WTC11 (cell line): ENCODE measurements around the gene SRRM3. TPM values are rescaled to one million over a fixed set of nuclear protein-coding genes. Genes with fewer than 3 reads are reported as not detected.

Experiments used
- ATAC-seq: fragments of 200-7000 bp; cut with Tn5 transposase; 2 replicates; pipeline ENCODE4 v1.10.0; 2021; ENCODE audit warnings: mild to moderate bottlenecking, moderate library complexity
- CTCF ChIA-PET: fragments of 300-600 bp; sonication (Branson Sonifier 250); formaldehyde crosslinking; loops from one replicate; lab custom pipeline; 2021; ENCODE audit warnings: antibody characterized with exemption; lab: Charles Lee
- POLR2A ChIA-PET: fragments of 350-600 bp; sonication (Branson Sonifier 250); formaldehyde crosslinking; loops from one replicate; lab custom pipeline; 2021; ENCODE audit warnings: antibody characterized with exemption; lab: Charles Lee
- DNase-seq: peaks from one replicate; pipeline ENCODE4 v3.0.0; 2021; ENCODE audit warnings: low spot score
- H3K27ac Mint-ChIP-seq: 2 replicates; pipeline ENCODE4 v1.8.0; 2021; ENCODE audit warnings: mixed read lengths
- H3K27me3 Mint-ChIP-seq: 2 replicates; pipeline ENCODE4 v1.8.0; 2021; ENCODE audit warnings: low read depth, mild to moderate bottlenecking, moderate library complexity, mixed read lengths
- H3K36me3 Mint-ChIP-seq: 2 replicates; pipeline ENCODE4 v1.8.0; 2021; ENCODE audit warnings: mixed read lengths
- H3K4me1 Mint-ChIP-seq: 2 replicates; pipeline ENCODE4 v1.8.0; 2022; ENCODE audit warnings: mixed read lengths
- H3K4me3 Mint-ChIP-seq: 2 replicates; pipeline ENCODE4 v1.8.0; 2021; ENCODE audit warnings: mild to moderate bottlenecking, moderate library complexity, mixed read lengths
- H3K9me3 Mint-ChIP-seq: 2 replicates; pipeline ENCODE4 v1.8.0; 2021; ENCODE audit warnings: mixed read lengths
- CREM ChIP-seq: sonication (generic); formaldehyde crosslinking; IDR thresholded peaks from 2 replicates; pipeline ENCODE4 v1.8.1; 2022; ENCODE audit warnings: mild to moderate bottlenecking, missing genetic modification reagents, moderate library complexity
- EMX1 ChIP-seq: fragments of 250-450 bp; sonication (Bioruptor Pico); IDR thresholded peaks from 2 replicates; pipeline ENCODE4 v1.8.0; 2021; ENCODE audit warnings: mild to moderate bottlenecking
- FOXP1 ChIP-seq: sonication (generic); formaldehyde crosslinking; IDR thresholded peaks from 2 replicates; pipeline ENCODE4 v1.8.0; 2022; ENCODE audit warnings: missing genetic modification reagents, mild to moderate bottlenecking, moderate library complexity, borderline replicate concordance
- GABPB1 ChIP-seq: sonication (generic); formaldehyde crosslinking; IDR thresholded peaks from 2 replicates; pipeline ENCODE4 v1.8.1; 2023; ENCODE audit warnings: mild to moderate bottlenecking, missing genetic modification reagents
- JUN ChIP-seq: sonication (generic); formaldehyde crosslinking; IDR thresholded peaks from 2 replicates; pipeline ENCODE4 v1.8.0; 2023; ENCODE audit warnings: mild to moderate bottlenecking, missing genetic modification reagents
- KAT7 ChIP-seq: sonication (generic); formaldehyde crosslinking; IDR thresholded peaks from 2 replicates; pipeline ENCODE4 v1.8.1; 2023; ENCODE audit warnings: missing genetic modification reagents, mild to moderate bottlenecking, borderline replicate concordance
- NR3C1 ChIP-seq: sonication (generic); formaldehyde crosslinking; conservative IDR thresholded peaks from 2 replicates; pipeline ENCODE4 v1.8.1; 2023; ENCODE audit warnings: low read depth, mild to moderate bottlenecking, missing genetic modification reagents
- RORB ChIP-seq: fragments of 250-450 bp; sonication (Bioruptor Pico); IDR thresholded peaks from 2 replicates; pipeline ENCODE4 v1.9.0; 2021; ENCODE audit warnings: mild to moderate bottlenecking
- SMAD3 ChIP-seq: sonication (generic); formaldehyde crosslinking; IDR thresholded peaks from 2 replicates; pipeline ENCODE4 v1.8.0; 2022; ENCODE audit warnings: missing genetic modification reagents, mild to moderate bottlenecking, borderline replicate concordance
- TEAD1 ChIP-seq: sonication (generic); formaldehyde crosslinking; IDR thresholded peaks from 2 replicates; pipeline ENCODE4 v1.8.0; 2022; ENCODE audit warnings: mild to moderate bottlenecking, missing genetic modification reagents
- TEAD4 ChIP-seq: sonication (generic); formaldehyde crosslinking; IDR thresholded peaks from 2 replicates; pipeline ENCODE4 v1.8.0; 2022; ENCODE audit warnings: mild to moderate bottlenecking, missing genetic modification reagents
- ZNF232 ChIP-seq: sonication (generic); formaldehyde crosslinking; IDR thresholded peaks from 2 replicates; pipeline ENCODE4 v1.8.0; 2022; ENCODE audit warnings: mild to moderate bottlenecking, missing genetic modification reagents
- ZNF317 ChIP-seq: sonication (generic); formaldehyde crosslinking; IDR thresholded peaks from 2 replicates; pipeline ENCODE4 v1.8.1; 2023; ENCODE audit warnings: low read depth, mild to moderate bottlenecking, moderate library complexity, missing genetic modification reagents, borderline replicate concordance
- total RNA-seq: library from RNA; stranded (reverse); gene quantifications from 3 replicates; pipeline ENCODE4 v1.2.3, GENCODE V29; 2021
- TF ChIP-seq, protein P1 (sequence below): sonication (generic); formaldehyde crosslinking; IDR thresholded peaks from 2 replicates; pipeline ENCODE4 v1.8.1; 2023; ENCODE audit warnings: mild to moderate bottlenecking, missing genetic modification reagents, moderate library complexity
- TF ChIP-seq, protein P2 (sequence below): fragments of 250-450 bp; sonication (Bioruptor Pico); IDR thresholded peaks from 2 replicates; pipeline ENCODE4 v1.9.0; 2021; ENCODE audit warnings: mild to moderate bottlenecking
- TF ChIP-seq, protein P3 (sequence below): sonication (generic); formaldehyde crosslinking; IDR thresholded peaks from 2 replicates; pipeline ENCODE4 v1.8.1; 2023; ENCODE audit warnings: mild to moderate bottlenecking, moderate library complexity, missing genetic modification reagents
- TF ChIP-seq, protein P4 (sequence below): fragments of 250-450 bp; sonication (Bioruptor Pico); IDR thresholded peaks from 2 replicates; pipeline ENCODE4 v1.9.0; 2021; ENCODE audit warnings: mild to moderate bottlenecking, borderline replicate concordance
- TF ChIP-seq, protein P5 (sequence below): fragments of 200-600 bp; IDR thresholded peaks from 2 replicates; pipeline ENCODE4 v1.8.0; 2022; ENCODE audit warnings: antibody characterized with exemption
- TF ChIP-seq, protein P6 (sequence below): sonication (generic); formaldehyde crosslinking; IDR thresholded peaks from 2 replicates; pipeline ENCODE4 v1.8.0; 2023; ENCODE audit warnings: mild to moderate bottlenecking, missing genetic modification reagents
- TF ChIP-seq, protein P7 (sequence below): sonication (generic); formaldehyde crosslinking; IDR thresholded peaks from 2 replicates; pipeline ENCODE4 v1.8.0; 2023; ENCODE audit warnings: missing genetic modification reagents

SRRM3 gene
- total RNA-seq, 1 experiment from 2014 or later = 17.7 TPM

DNA sequence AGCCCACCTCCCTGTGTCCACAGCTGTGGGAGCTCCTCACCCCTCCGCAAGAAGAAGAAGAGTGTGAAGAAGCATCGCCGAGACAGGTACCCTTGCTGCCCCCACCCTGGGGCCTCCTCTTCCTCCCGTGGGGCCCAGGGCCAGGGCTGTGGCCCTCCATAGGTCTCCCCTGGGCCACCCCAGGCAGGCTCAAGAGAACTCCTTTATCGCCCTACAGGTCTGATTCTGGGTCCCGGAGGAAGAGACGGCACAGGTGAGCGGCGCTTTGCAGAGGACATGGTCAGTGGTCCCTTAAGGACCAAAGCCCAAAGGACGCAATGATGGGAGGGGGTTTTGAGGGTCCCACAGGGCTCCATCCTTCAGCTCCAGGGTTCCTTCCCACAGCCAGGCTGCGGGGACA lies 59.6 kb downstream of the SRRM3 start (continued):
- TF ChIP-seq, protein P1, sequence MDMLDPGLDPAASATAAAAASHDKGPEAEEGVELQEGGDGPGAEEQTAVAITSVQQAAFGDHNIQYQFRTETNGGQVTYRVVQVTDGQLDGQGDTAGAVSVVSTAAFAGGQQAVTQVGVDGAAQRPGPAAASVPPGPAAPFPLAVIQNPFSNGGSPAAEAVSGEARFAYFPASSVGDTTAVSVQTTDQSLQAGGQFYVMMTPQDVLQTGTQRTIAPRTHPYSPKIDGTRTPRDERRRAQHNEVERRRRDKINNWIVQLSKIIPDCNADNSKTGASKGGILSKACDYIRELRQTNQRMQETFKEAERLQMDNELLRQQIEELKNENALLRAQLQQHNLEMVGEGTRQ = no peak
- no peak for TF ChIP-seq RORB (CRISPR knock-in tag)
- no peak for TF ChIP-seq ZNF232
- no peak for TF ChIP-seq GABPB1 (CRISPR knock-in tag)
- no peak for TF ChIP-seq SMAD3
- no peak for TF ChIP-seq ZNF317 (CRISPR knock-in tag)
- TF ChIP-seq, protein P2, sequence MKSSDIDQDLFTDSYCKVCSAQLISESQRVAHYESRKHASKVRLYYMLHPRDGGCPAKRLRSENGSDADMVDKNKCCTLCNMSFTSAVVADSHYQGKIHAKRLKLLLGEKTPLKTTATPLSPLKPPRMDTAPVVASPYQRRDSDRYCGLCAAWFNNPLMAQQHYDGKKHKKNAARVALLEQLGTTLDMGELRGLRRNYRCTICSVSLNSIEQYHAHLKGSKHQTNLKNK (CRISPR knock-in tag) = no peak
- no peak for TF ChIP-seq FOXP1
- TF ChIP-seq NR3C1 = no peak
- TF ChIP-seq CREM (CRISPR knock-in tag) = no peak
- TF ChIP-seq KAT7 (CRISPR knock-in tag) = no peak
- no peak for TF ChIP-seq TEAD1 (CRISPR knock-in tag)

DNA sequence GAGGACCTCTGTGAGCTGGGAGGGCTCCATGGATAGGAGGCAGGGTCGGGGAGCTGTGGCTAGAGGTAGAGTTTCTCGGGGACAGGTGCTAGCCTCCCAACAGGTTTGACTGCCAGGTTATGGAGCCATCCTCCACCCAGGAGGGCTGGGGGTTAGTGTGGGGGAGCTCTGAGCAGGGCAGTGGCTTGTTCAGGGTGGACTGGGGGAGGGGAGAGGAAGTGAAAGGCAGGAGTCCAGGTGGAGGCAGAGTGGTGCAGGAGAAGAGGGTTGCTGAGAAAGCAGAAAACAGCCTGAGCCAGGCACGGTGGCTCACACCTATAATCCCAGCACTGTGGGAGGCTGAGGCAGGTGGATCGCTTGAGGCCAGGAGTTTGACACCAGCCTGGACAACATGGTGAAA lies 60.2 kb downstream of the SRRM3 start:
- peak overlapping the region; percentile 22 for H3K27ac Mint-ChIP-seq
- TF ChIP-seq, protein P3, sequence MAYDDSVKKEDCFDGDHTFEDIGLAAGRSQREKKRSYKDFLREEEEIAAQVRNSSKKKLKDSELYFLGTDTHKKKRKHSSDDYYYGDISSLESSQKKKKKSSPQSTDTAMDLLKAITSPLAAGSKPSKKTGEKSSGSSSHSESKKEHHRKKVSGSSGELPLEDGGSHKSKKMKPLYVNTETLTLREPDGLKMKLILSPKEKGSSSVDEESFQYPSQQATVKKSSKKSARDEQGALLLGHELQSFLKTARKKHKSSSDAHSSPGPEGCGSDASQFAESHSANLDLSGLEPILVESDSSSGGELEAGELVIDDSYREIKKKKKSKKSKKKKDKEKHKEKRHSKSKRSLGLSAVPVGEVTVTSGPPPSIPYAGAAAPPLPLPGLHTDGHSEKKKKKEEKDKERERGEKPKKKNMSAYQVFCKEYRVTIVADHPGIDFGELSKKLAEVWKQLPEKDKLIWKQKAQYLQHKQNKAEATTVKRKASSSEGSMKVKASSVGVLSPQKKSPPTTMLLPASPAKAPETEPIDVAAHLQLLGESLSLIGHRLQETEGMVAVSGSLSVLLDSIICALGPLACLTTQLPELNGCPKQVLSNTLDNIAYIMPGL (CRISPR knock-in tag) = 0 out of 2 replicates have a peak, but pooled peaks have one; percentile 47
- no peak for TF ChIP-seq JUN (CRISPR knock-in tag)
- POLR2A ChIA-PET = interaction anchor here (1.7 to 2.3 kb wide), 2 partner anchors 83 to 95 kb away, joined by 5 to 14 read pairs; no protein-coding TSS in a partner anchor
- no peak overlapping the region for H3K4me3 Mint-ChIP-seq
- H3K4me1 Mint-ChIP-seq = peaks cover 33% of the 10 kb centered on the region
- no peaks in the 10 kb centered on the region for H3K9me3 Mint-ChIP-seq
- CTCF ChIA-PET = interaction anchor here (0.7 to 6.0 kb wide), 18 partner anchors 8 to 471 kb away, joined by 3 to 103 read pairs (median 20); partner anchors contain the start of gene SRRM3
- DNase-seq (no peak), ATAC-seq (no peak)
- H3K36me3 Mint-ChIP-seq = peaks cover 5% of the 10 kb centered on the region
- H3K27me3 Mint-ChIP-seq = no peaks in the 10 kb centered on the region; the same call in 1 of the 2 replicates

DNA sequence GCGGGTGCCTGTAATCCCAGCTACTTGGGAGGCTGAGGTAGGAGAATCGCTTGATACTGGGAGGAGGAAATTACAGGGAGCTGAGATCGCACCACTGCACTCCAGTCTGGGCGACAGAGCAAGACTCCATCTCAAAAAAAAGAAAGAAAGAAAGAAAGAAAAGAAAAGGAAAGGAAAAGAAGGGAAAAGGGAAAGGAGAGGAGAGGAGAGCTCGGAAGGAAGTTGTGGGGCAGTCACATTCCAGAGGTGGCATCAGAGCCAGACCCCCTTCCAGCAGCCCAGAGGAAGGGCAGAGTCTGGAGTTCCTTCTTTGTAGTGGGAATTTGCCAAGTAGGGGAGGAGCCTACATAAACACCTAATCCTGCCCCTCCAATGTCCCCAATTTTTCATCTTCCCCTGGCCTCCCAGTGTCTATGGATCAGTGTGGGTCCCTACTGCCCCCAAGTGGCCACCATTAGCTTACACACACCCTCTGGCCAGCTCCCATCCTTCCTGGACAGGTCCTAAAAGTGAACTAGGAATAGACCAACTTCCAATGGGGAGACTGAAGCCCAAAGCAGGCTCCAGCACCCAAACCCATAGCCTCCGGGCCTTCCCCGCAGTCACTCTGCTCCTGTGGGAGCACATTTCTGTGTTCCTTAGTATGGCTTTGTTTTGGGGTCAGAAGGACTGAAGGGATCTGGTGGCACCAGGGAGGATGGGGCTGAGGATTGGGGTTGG lies 61.1 kb downstream of the SRRM3 start:
- peak; percentile 50 for ATAC-seq
- H3K9me3 Mint-ChIP-seq = no peaks in the 10 kb centered on the region
- no peak overlapping the region for H3K4me3 Mint-ChIP-seq
- ChIA-PET POLR2A (interaction anchor here (0.6 to 1.7 kb wide), 7 partner anchors 30 to 1605 kb away, joined by 3 to 8 read pairs (median 4); partner anchors contain the start of gene GTF2I), CTCF (interaction anchor here (0.6 to 6.0 kb wide), 38 partner anchors 7 to 400 kb away, joined by 3 to 103 read pairs (median 6); partner anchors contain the start of genes MDH2, SRRM3 and STYXL1)
- no peaks in the 10 kb centered on the region; the same call in 1 of the 2 replicates for H3K36me3 Mint-ChIP-seq
- DNase-seq = peak; percentile 82
- H3K4me1 Mint-ChIP-seq = peaks cover 32% of the 10 kb centered on the region
- peak overlapping the region; percentile 79; the same call in 1 of the 2 replicates for H3K27ac Mint-ChIP-seq
- TF ChIP-seq EMX1 (CRISPR knock-in tag) = no peak
- TF ChIP-seq, protein P4, sequence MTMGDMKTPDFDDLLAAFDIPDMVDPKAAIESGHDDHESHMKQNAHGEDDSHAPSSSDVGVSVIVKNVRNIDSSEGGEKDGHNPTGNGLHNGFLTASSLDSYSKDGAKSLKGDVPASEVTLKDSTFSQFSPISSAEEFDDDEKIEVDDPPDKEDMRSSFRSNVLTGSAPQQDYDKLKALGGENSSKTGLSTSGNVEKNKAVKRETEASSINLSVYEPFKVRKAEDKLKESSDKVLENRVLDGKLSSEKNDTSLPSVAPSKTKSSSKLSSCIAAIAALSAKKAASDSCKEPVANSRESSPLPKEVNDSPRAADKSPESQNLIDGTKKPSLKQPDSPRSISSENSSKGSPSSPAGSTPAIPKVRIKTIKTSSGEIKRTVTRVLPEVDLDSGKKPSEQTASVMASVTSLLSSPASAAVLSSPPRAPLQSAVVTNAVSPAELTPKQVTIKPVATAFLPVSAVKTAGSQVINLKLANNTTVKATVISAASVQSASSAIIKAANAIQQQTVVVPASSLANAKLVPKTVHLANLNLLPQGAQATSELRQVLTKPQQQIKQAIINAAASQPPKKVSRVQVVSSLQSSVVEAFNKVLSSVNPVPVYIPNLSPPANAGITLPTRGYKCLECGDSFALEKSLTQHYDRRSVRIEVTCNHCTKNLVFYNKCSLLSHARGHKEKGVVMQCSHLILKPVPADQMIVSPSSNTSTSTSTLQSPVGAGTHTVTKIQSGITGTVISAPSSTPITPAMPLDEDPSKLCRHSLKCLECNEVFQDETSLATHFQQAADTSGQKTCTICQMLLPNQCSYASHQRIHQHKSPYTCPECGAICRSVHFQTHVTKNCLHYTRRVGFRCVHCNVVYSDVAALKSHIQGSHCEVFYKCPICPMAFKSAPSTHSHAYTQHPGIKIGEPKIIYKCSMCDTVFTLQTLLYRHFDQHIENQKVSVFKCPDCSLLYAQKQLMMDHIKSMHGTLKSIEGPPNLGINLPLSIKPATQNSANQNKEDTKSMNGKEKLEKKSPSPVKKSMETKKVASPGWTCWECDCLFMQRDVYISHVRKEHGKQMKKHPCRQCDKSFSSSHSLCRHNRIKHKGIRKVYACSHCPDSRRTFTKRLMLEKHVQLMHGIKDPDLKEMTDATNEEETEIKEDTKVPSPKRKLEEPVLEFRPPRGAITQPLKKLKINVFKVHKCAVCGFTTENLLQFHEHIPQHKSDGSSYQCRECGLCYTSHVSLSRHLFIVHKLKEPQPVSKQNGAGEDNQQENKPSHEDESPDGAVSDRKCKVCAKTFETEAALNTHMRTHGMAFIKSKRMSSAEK (CRISPR knock-in tag) = no peak
- TF ChIP-seq TEAD4 (CRISPR knock-in tag) = no peak
- 0 out of 2 replicates have a peak, but pooled peaks have one; percentile 58 for TF ChIP-seq ZNF232
- TF ChIP-seq, protein P5, sequence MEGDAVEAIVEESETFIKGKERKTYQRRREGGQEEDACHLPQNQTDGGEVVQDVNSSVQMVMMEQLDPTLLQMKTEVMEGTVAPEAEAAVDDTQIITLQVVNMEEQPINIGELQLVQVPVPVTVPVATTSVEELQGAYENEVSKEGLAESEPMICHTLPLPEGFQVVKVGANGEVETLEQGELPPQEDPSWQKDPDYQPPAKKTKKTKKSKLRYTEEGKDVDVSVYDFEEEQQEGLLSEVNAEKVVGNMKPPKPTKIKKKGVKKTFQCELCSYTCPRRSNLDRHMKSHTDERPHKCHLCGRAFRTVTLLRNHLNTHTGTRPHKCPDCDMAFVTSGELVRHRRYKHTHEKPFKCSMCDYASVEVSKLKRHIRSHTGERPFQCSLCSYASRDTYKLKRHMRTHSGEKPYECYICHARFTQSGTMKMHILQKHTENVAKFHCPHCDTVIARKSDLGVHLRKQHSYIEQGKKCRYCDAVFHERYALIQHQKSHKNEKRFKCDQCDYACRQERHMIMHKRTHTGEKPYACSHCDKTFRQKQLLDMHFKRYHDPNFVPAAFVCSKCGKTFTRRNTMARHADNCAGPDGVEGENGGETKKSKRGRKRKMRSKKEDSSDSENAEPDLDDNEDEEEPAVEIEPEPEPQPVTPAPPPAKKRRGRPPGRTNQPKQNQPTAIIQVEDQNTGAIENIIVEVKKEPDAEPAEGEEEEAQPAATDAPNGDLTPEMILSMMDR = peak; percentile 77
- TF ChIP-seq, protein P6, sequence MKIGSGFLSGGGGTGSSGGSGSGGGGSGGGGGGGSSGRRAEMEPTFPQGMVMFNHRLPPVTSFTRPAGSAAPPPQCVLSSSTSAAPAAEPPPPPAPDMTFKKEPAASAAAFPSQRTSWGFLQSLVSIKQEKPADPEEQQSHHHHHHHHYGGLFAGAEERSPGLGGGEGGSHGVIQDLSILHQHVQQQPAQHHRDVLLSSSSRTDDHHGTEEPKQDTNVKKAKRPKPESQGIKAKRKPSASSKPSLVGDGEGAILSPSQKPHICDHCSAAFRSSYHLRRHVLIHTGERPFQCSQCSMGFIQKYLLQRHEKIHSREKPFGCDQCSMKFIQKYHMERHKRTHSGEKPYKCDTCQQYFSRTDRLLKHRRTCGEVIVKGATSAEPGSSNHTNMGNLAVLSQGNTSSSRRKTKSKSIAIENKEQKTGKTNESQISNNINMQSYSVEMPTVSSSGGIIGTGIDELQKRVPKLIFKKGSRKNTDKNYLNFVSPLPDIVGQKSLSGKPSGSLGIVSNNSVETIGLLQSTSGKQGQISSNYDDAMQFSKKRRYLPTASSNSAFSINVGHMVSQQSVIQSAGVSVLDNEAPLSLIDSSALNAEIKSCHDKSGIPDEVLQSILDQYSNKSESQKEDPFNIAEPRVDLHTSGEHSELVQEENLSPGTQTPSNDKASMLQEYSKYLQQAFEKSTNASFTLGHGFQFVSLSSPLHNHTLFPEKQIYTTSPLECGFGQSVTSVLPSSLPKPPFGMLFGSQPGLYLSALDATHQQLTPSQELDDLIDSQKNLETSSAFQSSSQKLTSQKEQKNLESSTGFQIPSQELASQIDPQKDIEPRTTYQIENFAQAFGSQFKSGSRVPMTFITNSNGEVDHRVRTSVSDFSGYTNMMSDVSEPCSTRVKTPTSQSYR (CRISPR knock-in tag) = no peak
- TF ChIP-seq, protein P7, sequence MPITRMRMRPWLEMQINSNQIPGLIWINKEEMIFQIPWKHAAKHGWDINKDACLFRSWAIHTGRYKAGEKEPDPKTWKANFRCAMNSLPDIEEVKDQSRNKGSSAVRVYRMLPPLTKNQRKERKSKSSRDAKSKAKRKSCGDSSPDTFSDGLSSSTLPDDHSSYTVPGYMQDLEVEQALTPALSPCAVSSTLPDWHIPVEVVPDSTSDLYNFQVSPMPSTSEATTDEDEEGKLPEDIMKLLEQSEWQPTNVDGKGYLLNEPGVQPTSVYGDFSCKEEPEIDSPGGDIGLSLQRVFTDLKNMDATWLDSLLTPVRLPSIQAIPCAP (CRISPR knock-in tag) = no peak
- no peaks in the 10 kb centered on the region; the same call in 1 of the 2 replicates for H3K27me3 Mint-ChIP-seq
